GM19193 (cell line): ENCODE results near the gene ASB2.

ENCODE experiments used
- POLR2A ChIP-seq: IDR thresholded peaks from 4 replicates; pipeline ENCODE4 v1.6.1; 2011; ENCODE audit not compliant: insufficient read depth, insufficient read length; ENCODE audit errors: extremely low read depth

ASB2 gene

DNA sequence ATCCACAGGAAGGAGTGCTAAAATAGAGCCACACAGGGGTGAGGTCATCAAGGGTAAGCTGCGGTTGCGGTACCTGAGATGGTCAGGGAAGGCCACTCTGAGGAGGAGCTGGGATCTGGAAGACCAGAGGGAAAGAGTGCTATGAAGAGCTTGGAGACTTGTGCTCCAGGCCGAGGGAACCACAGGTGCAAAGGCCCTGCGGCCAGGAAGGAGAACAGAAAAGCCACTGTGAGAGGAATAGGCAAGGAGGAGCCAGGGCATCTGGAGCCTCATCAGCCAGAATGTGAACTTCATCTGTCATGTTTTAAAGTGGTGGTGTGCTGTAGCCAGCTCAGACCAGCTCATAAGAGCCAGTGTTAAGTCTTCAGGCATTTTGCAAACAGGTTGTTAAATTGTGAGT is 15.3 kb upstream of the ASB2 start:
- no peak for TF ChIP-seq POLR2A

DNA sequence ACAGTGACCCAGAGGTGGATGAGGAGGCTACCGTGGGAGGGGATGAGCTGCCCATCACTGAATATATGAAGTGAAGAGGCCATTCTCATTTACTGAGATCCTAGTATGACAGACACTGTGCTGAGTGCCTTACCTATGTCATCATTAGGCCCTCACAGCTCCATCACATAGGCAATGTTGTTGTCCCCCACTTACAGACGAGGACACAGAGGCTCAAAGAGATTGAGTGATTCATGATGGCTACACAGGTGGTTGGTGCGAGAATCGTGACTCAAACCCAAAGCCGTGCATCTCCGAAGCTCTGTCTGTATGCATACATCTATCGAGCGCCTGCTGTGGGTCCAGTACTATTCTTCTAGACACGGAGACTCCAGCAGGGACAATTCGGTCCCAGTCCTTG is 14.8 kb upstream of the ASB2 start:
- TF ChIP-seq POLR2A: no peak

DNA sequence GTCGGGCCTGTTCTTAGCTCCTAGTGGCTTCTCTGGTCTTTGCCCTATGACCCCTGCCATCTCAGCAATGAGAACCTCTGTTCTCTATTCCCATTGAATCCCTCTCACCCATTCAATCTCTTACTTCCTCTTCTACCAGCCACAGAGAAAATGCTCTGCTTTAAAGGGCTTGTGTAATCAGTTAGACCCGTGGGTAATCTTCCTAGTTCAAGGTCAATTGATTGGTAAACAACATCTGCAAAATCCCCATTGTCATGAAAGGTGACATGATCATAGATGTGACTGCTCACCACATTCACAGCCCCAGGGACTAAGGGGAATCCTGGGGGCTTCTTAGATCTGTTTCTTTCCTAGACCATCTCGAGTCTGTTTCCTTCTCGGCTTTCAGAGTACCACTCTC is 13.6 kb upstream of the ASB2 start:
- TF ChIP-seq POLR2A: no peak

DNA sequence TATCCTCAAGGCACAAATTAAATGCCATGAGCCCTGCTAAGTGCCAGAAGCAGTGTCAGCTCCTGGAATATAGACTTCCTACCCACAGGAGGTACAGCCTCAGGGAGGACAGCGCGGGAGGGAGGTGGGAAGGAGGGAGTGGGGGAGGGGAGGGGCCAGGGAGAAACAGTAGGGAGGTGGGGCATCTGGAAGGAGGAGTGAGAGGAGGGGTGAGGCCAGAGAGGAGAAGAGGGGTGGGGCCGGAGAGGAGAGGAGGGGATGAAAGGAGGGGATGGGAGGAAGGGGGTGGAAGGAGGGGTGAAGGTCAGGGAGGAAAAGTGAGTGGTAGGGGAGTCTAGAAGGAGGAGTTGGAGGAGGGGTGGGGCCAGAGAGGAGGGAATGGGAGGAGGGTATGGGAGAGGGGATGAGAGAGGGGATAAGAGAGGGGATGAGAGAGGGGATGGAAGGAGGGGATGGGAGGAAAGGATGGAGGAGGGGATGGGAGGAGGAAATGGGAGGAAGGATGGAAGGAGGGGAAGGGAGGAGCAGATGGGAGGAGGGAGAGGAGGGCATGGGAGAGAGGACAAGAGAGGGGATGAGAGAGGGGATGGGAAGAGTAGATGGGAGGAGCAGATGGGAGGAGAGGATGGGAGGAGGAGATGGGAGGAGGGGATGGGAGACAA is 11.6 kb upstream of the ASB2 start:
- no peak for TF ChIP-seq POLR2A

DNA sequence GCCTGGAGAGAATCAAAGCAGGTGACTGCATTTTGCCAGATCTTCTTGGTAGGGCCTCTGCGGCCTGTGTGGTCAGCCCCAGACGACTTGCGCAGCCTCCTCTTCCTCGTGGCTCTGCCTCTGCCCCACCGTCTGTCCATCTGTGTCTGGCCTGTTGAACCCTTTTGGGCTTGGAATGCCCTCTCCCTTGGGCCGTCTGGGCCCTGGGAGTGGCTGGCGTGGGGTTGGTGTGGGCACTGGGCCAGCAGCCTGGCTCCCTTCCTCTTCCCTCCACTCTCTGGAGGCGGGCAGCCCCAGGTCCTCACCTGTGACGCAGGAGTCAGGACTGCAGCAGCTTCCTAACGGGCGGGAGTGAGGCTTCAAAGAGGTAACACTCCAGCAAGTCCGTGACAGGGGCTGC is 11.0 kb upstream of the ASB2 start:
- TF ChIP-seq POLR2A: no peak

DNA sequence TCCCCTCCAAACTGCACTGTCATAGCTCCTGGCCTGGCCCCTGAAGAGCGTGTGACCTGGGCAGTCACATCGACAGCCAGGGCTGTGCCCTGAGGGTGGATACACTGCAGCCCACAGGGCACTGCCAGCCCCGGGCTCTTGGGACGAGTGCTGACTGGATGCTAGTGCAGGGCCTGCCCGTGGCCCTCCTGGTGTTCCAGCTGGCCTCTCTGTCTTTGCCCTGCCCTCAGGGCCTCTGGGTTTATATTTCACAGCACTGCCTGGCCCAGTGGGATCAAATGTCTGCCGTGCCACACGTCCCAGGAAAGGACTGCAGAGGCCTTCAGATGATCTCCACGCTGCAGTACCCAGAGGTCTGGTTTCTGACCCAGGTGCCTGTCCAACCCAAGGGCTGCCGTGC is 10.6 kb upstream of the ASB2 start:
- no peak for TF ChIP-seq POLR2A

DNA sequence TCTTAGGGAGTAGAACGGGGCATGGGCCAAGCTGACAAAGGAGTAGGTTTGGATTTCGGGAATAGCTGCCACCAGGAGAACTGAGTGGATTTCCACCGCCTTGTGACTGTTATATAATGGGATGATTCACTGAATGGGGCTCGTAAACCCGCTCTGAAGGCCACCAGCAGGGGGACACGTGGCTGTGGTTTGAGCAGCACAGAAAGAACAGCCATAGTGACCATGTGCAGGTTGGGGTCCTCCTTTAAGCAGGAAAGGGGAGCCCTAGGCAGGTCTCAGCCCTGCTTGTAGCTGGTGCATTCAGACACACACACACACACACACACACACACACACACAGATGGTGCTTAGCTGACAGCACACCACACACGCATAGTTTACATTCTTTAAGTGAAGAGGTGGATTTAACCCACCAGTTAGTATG is 8.6 kb upstream of the ASB2 start:
- no peak for TF ChIP-seq POLR2A

DNA sequence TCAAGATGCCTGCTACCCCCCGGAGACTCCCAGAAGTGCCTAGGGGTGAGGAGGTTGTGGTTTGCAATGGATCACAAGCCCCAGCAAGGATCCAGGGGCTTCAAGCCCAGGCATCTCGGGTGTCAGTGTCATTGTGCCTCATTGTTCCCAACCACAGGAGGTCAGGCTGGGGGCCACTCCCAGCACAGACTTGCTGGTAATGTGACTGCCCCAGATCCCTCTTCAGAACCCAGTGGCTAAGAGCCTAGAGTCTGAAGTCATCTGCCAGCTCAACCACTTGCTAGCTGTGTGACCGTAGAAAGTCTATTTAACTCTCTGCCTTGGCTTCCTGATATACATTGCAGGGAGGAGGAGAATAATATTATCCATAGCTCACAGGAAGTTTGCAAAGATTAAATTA is 7.7 kb upstream of the ASB2 start:
- no peak for TF ChIP-seq POLR2A

DNA sequence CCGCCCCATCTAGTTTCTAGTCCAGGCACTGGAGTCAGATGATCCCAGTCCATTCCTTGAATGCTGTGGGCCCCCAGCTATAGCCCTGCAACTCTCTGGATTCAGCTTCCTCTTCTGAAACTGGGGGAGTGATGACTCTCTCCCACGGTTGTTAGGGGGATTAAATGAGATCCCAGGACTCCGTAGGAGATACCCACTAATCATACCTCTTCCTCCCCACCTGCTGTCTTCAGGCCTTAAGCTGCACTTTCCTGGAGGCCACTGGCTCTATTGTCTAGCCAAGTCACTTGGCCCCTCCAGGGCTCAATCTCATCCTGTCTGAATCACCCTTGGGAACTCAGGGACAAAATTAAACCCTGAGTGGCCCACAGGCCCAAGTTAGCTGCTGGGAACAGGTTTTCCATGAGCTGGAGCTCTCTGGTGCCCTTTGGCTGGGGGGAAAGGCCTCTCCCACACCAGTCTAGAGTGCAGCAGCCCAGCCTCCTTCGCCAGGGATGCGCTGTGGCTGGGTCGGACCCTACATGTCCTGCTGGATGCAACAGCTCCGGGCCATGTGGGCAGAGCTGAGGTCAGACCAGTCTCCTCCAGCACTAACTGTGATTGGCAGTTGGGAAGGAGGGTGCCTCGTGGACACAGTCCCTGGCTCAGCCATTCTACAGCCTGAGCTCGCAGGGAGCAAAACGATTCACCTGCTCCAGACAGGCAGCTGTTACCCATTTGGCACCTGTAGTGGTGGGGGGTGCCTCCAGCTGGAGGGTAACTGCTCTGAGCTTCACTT is 6.0 kb upstream of the ASB2 start:
- no peak for TF ChIP-seq POLR2A

DNA sequence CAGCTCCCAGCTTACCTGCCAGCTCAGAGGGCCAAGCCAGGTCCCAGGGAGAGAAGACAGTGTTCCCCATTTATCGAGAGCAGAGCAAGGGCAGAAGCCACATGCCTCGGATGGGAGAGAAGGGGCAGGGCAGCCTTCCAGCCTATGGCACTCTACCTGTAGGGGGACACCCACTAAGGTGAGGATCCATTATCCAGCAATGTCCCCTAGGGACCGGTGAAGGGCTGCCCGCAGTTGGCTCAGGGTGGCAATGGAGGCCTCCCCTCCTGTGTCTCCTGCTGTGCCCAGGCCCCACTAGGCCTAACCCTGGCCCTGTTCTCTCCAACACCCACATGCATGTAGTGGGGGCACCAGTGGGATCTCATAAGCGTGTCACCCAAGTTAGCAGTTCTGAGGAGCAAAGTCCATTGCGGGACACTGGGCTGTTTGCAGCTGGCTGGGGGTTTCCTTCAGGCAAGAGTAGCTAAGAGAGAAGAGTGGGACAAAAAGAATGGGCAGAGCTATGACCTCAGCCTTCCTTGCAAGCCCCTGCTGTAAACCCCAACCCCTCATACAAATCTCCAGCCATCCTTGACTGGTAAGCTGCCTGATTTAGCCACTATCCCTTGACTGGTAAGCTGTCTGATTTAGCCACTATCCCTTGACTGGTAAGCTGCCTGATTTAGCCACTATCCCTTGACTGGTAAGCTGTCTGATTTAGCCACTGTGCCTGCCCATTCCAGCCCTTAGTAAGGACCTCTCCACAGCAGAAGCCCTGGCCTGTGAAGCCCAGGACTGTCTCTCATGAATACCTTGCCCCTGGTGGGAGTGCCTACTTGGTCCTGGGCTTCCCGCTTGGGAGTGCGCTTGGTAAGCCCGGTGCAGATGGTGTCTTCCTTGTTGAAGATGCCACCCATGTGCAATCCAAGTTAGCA is 5.2 kb upstream of the ASB2 start:
- no peak for TF ChIP-seq POLR2A

DNA sequence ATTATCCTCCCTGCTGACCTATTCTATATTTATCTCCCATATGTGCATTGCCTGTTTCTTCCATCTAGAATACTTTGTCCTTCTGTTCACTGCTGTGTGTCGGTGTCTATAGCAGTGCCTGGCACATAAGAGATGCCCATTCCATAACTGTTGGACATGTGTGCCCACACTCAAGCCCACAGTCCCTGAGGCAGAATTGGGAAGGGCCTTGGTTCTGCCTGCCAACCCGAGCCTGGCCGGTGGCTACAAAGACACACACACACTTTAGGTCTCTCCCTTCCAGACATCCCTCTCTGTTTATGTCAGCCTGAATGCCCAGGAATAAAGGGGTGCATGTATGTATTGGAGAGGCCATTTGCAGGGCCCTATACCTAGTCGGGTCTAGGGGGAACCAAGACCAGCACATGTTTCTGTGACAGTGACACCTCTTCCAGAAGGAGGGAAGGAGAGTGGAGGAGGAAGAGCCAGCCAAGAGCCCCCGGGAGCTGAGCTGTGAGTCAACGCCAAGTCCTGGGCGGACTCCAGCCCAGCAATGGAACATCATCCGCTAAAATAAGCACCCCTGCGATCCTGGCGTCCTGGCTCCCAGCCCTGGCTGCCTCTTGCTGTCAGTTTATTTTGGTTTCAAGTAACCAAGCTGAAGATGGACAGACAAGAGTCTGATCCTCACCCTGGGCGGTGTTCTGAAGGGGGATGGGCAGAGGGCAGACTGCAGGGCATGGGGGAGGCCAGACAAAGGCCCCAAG is 4.3 kb upstream of the ASB2 start:
- no peak for TF ChIP-seq POLR2A

DNA sequence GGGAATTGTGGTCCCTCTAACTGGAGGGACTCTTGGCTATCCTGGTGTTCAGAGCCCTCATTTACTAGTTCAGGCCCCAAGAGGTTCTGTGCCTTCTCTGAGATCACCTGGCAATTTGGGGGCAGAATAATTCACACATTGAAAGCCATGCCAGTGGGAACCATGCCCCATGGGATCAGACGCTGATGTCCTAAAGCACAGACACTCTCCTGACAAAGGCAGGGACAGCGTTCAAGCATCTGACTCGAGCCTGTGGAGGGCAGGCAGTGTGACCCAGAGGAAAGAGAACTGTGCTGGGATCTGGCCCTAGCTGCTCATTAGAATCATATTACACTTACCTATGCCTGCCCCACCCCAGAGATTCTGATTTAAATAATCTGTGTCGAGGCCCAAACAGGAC is 2.4 kb upstream of the ASB2 start:
- TF ChIP-seq POLR2A: no peak

DNA sequence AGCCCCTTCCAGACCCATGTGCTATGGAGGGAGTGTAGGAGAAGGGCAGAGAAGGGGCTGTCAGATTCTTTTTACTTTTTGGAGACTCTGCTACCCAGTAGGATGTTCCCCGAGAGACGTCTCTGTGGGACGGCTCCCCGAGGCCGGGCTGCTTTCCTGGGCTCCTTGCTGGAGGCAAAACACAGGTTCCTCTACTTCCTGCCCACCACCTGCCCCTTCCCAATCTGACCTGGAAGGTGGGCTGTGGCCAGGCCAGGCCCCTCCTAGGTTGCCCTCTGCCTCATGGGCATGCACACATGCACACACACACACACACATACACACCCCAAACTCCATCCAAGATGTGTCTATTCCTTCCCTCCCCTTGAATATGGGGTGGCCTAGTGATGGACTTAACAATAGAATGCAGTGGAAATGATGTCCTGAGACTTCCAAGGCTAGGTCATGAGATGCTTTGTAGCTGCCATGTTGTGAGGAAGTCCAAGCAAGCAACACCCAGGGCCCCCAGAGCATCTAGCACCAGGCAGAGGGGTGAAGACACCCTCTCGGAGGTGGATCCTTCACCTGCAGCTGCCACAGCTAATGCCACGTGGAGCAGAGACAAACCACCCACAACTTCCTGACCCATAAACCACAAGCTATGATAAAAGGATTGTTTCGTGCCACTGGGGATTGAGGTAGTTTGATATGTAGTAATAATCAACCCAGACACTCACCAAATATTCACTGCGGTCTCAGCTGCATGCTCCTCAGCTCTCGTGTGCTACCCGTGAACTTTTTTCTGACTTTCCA is 1.6 kb upstream of the ASB2 start:
- no peak for TF ChIP-seq POLR2A

DNA sequence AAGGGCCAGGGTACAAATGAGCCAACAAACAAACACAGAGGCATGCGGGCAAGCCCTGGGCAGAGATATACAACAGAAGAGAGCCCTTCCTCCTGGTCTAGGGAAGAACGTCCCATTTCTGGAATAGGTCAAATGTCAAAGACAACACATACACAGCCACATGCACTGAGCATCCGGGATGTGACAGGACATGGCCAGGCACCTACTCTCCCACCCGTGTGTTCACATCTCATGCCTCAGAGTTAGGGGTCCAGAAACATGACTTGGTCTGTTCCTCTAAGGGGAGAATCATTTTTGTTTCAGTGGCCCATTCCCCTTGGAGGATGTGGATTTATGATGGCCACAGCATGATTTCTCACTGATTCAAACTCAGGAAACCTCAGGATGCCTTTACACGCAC is 801 bp upstream of the ASB2 start:
- no peak for TF ChIP-seq POLR2A
